Progenitor cell of endocrine pancreas (in vitro differentiated cells): ENCODE data around the gene DEXI. TPM values are rescaled to one million over a fixed set of nuclear protein-coding genes. Genes with fewer than 3 reads are reported as not detected.
"Not testable (repeated sequence)": the region's sequence is repeated elsewhere in the genome, so short reads cannot be mapped to it uniquely, and the experiment has no call there.

Experiments used
- DNase-seq: peaks from one replicate; pipeline ENCODE4 v3.0.0; 2021; ENCODE audit warnings: low spot score; ENCODE audit not compliant: unreplicated experiment
- H3K27ac Mint-ChIP-seq: 2 replicates; pipeline ENCODE4 v1.8.0; 2021; ENCODE audit warnings: mild to moderate bottlenecking, moderate library complexity, mixed read lengths
- H3K27me3 Mint-ChIP-seq: 2 replicates; pipeline ENCODE4 v1.8.0; 2021; ENCODE audit warnings: mixed read lengths
- H3K36me3 Mint-ChIP-seq: 2 replicates; pipeline ENCODE4 v1.8.0; 2022; ENCODE audit warnings: mixed read lengths; ENCODE audit not compliant: insufficient read depth
- H3K4me1 Mint-ChIP-seq: 2 replicates; pipeline ENCODE4 v1.8.0; 2021; ENCODE audit warnings: low read depth, mixed read lengths
- H3K4me3 Mint-ChIP-seq: 2 replicates; pipeline ENCODE4 v1.8.0; 2021; ENCODE audit warnings: low read depth, mild to moderate bottlenecking, moderate library complexity, mixed read lengths
- H3K9me3 Mint-ChIP-seq: 2 replicates; pipeline ENCODE4 v1.8.0; 2021; ENCODE audit warnings: low read depth, mixed read lengths
- CTCF ChIP-seq: fragments of 200-600 bp; sonication (generic); IDR thresholded peaks from one replicate; pipeline ENCODE4 v1.5.0; 2021; ENCODE audit warnings: antibody characterized with exemption, mild to moderate bottlenecking; ENCODE audit not compliant: unreplicated experiment
- total RNA-seq: library from RNA; stranded (reverse); gene quantifications from 2 replicates; pipeline ENCODE4 v1.2.1, GENCODE V29; 2021

The DEXI gene
- total RNA-seq, 1 donor from 2014 or later, result 31.2 TPM

- no peak for DNase-seq
- peaks cover 4% of the 10 kb centered on the region for H3K36me3 Mint-ChIP-seq
- no peaks in the 10 kb centered on the region for H3K27me3 Mint-ChIP-seq
- no peaks in the 10 kb centered on the region for H3K9me3 Mint-ChIP-seq
- no peak overlapping the region for H3K27ac Mint-ChIP-seq
- no peak for TF ChIP-seq CTCF
- H3K4me1 Mint-ChIP-seq, result peaks cover 3% of the 10 kb centered on the region
- H3K4me3 Mint-ChIP-seq, result no peak overlapping the region
Observed at GRCh38 chr16:10968498-10968897, 26.2 kb upstream of the DEXI start.

GRCh38 chr16:10967986-10968385 lies 25.7 kb upstream of the DEXI start:
- no peak for DNase-seq
- no peak for TF ChIP-seq CTCF
- peaks cover under 1% of the 10 kb centered on the region for H3K36me3 Mint-ChIP-seq
- H3K27me3 Mint-ChIP-seq, result no peaks in the 10 kb centered on the region
- H3K4me1 Mint-ChIP-seq, result peaks cover 3% of the 10 kb centered on the region
- no peak overlapping the region for H3K4me3 Mint-ChIP-seq
- no peak overlapping the region for H3K27ac Mint-ChIP-seq
- H3K9me3 Mint-ChIP-seq, result no peaks in the 10 kb centered on the region

GRCh38 chr16:10966559-10966958 lies 24.3 kb upstream of the DEXI start:
- not testable (repeated sequence) for H3K4me1 Mint-ChIP-seq, DNase-seq, H3K9me3 Mint-ChIP-seq, H3K27me3 Mint-ChIP-seq, H3K4me3 Mint-ChIP-seq, H3K27ac Mint-ChIP-seq, H3K36me3 Mint-ChIP-seq

GRCh38 chr16:10966129-10966528 lies 23.9 kb upstream of the DEXI start:
- H3K36me3 Mint-ChIP-seq, result no peaks in the 10 kb centered on the region
- no peaks in the 10 kb centered on the region for H3K9me3 Mint-ChIP-seq
- TF ChIP-seq CTCF, result no peak
- H3K4me3 Mint-ChIP-seq, result no peak overlapping the region
- H3K4me1 Mint-ChIP-seq, result peaks cover 3% of the 10 kb centered on the region
- no peak for DNase-seq
- no peaks in the 10 kb centered on the region for H3K27me3 Mint-ChIP-seq
- H3K27ac Mint-ChIP-seq, result no peak overlapping the region

- Mint-ChIP-seq H3K36me3 (no peaks in the 10 kb centered on the region), H3K4me3 (no peak overlapping the region), H3K4me1 (peaks cover 3% of the 10 kb centered on the region), H3K27ac (no peak overlapping the region), H3K9me3 (no peaks in the 10 kb centered on the region), H3K27me3 (no peaks in the 10 kb centered on the region)
- DNase-seq, result no peak
- no peak for TF ChIP-seq CTCF
Observed at GRCh38 chr16:10965440-10966061, 23.3 kb upstream of the DEXI start.

- H3K27me3 Mint-ChIP-seq, result no peaks in the 10 kb centered on the region
- no peak overlapping the region for H3K27ac Mint-ChIP-seq
- TF ChIP-seq CTCF, result no peak
- no peaks in the 10 kb centered on the region for H3K9me3 Mint-ChIP-seq
- H3K36me3 Mint-ChIP-seq, result no peaks in the 10 kb centered on the region
- peaks cover 3% of the 10 kb centered on the region for H3K4me1 Mint-ChIP-seq
- H3K4me3 Mint-ChIP-seq, result no peak overlapping the region
- no peak for DNase-seq
Observed at GRCh38 chr16:10964891-10965326, 22.6 kb upstream of the DEXI start.
